GM23338 (cell line): ENCODE results near the gene ETV5. TPM values are rescaled to one million over a fixed set of nuclear protein-coding genes. Genes with fewer than 3 reads are reported as not detected.

Experiments
- ATAC-seq: fragments of 200-7000 bp; cut with Tn5 transposase; 3 replicates; pipeline ENCODE4 v1.9.1; 2020
- DNase-seq: peaks from one replicate; pipeline ENCODE4 v3.0.0-alpha.2; 2015; ENCODE audit warnings: low spot score
- H2AFZ ChIP-seq: fragments of 200-600 bp; sonication (generic); 2 replicates; pipeline ENCODE4 v1.8.0; 2016; ENCODE audit warnings: antibody characterized with exemption, mild to moderate bottlenecking, moderate library complexity
- H3F3A ChIP-seq: fragments of 200-600 bp; sonication (generic); replicated peaks from 2 replicates; pipeline ENCODE4 v1.8.0; 2017; ENCODE audit warnings: antibody characterized with exemption, mixed run types, low read depth
- H3K27ac ChIP-seq: fragments of 200-600 bp; sonication (generic); 2 replicates; pipeline ENCODE4 v1.6.1; 2016; ENCODE audit warnings: low read depth
- H3K27me3 ChIP-seq: fragments of 200-600 bp; sonication (generic); 2 replicates; pipeline ENCODE4 v1.8.0; 2016; ENCODE audit warnings: mild to moderate bottlenecking, mixed run types, moderate library complexity; ENCODE audit not compliant: insufficient read depth
- H3K36me3 ChIP-seq: fragments of 200-600 bp; sonication (generic); 2 replicates; pipeline ENCODE4 v1.8.0; 2016; ENCODE audit warnings: mild to moderate bottlenecking; ENCODE audit not compliant: insufficient read depth
- H3K4me1 ChIP-seq: fragments of 200-600 bp; sonication (generic); 2 replicates; pipeline ENCODE4 v1.8.0; 2016; ENCODE audit warnings: mild to moderate bottlenecking, moderate library complexity; ENCODE audit not compliant: insufficient read depth
- H3K4me2 ChIP-seq: fragments of 200-600 bp; sonication (generic); 2 replicates; pipeline ENCODE4 v1.7.1; 2017; ENCODE audit warnings: mixed run types
- H3K4me3 ChIP-seq: fragments of 200-600 bp; sonication (generic); 2 replicates; pipeline ENCODE4 v1.6.1; 2016; ENCODE audit warnings: mixed run types
- H3K79me2 ChIP-seq: fragments of 200-600 bp; sonication (generic); replicated peaks from 2 replicates; pipeline ENCODE4 v1.8.0; 2017; ENCODE audit warnings: mild to moderate bottlenecking; ENCODE audit not compliant: insufficient read depth
- H3K9me2 ChIP-seq: fragments of 200-600 bp; sonication (generic); 2 replicates; pipeline ENCODE4 v1.8.0; 2017; ENCODE audit not compliant: insufficient read depth
- H4K20me1 ChIP-seq: fragments of 200-600 bp; sonication (generic); replicated peaks from 2 replicates; pipeline ENCODE4 v1.8.0; 2017; ENCODE audit warnings: mild to moderate bottlenecking; ENCODE audit not compliant: insufficient read depth
- H3K27ac Mint-ChIP-seq: 2 replicates; pipeline ENCODE4 v1.8.0; 2020; ENCODE audit warnings: inconsistent platforms, mild to moderate bottlenecking, moderate library complexity, mixed read lengths
- H3K27me3 Mint-ChIP-seq: 3 replicates; pipeline ENCODE4 v1.8.0; 2022; ENCODE audit warnings: low read depth, mild to moderate bottlenecking, moderate library complexity, mixed read lengths, inconsistent platforms; ENCODE audit not compliant: insufficient read depth, poor library complexity
- H3K36me3 Mint-ChIP-seq: 3 replicates; pipeline ENCODE4 v1.8.0; 2021; ENCODE audit warnings: low read depth, mild to moderate bottlenecking, inconsistent platforms, moderate library complexity, mixed read lengths
- H3K4me1 Mint-ChIP-seq: 3 replicates; pipeline ENCODE4 v1.8.0; 2020; ENCODE audit warnings: mild to moderate bottlenecking, inconsistent platforms, mixed read lengths
- H3K4me3 Mint-ChIP-seq: 3 replicates; pipeline ENCODE4 v1.8.0; 2021; ENCODE audit warnings: moderate library complexity, mild to moderate bottlenecking, inconsistent platforms, mixed read lengths
- H3K9me3 Mint-ChIP-seq: 3 replicates; pipeline ENCODE4 v1.8.0; 2020; ENCODE audit warnings: moderate library complexity, mild to moderate bottlenecking, inconsistent platforms, mixed read lengths
- CREB1 ChIP-seq: fragments of 250-450 bp; sonication (Bioruptor Pico); IDR thresholded peaks from 2 replicates; pipeline ENCODE4 v1.5.0; 2020; ENCODE audit warnings: low read depth, mild to moderate bottlenecking, moderate library complexity
- CTCF ChIP-seq, 2 experiments: fragments of 200-600 bp in 1 of 2; sonication (generic) in 1 of 2; conservative IDR thresholded peaks; 2 replicates each; pipeline versions ENCODE4 v1.5.1 to v1.6.1; 2016 to 2017; ENCODE audit warnings: antibody characterized with exemption in 2 of 2, low read depth in 2 of 2, mild to moderate bottlenecking in 2 of 2, moderate library complexity in 1 of 2
- EZH2 ChIP-seq: fragments of 200-600 bp; sonication (generic); IDR thresholded peaks from one replicate; pipeline ENCODE4 v1.8.0; 2017; ENCODE audit warnings: antibody characterized with exemption, mild to moderate bottlenecking, low read depth; ENCODE audit not compliant: unreplicated experiment
- EZH2phosphoT487 ChIP-seq: fragments of 200-600 bp; sonication (generic); IDR thresholded peaks from one replicate; pipeline ENCODE4 v1.8.1; 2018; ENCODE audit warnings: antibody characterized with exemption; ENCODE audit not compliant: unreplicated experiment
- JUNB ChIP-seq: IDR thresholded peaks from one replicate; pipeline ENCODE4 v1.6.1; 2016; ENCODE audit warnings: antibody characterized with exemption; ENCODE audit not compliant: unreplicated experiment
- NANOG ChIP-seq: IDR thresholded peaks from 2 replicates; pipeline ENCODE4 v1.6.1; 2016; ENCODE audit warnings: antibody characterized with exemption, borderline replicate concordance
- POLR2AphosphoS5 ChIP-seq: IDR thresholded peaks from 2 replicates; pipeline ENCODE4 v1.6.1; 2016; ENCODE audit warnings: antibody characterized with exemption, low read depth
- REST ChIP-seq: IDR thresholded peaks from one replicate; pipeline ENCODE4 v1.6.1; 2018; ENCODE audit warnings: antibody characterized with exemption; ENCODE audit not compliant: unreplicated experiment
- STAT1 ChIP-seq: IDR thresholded peaks from one replicate; pipeline ENCODE4 v1.6.1; 2016; ENCODE audit warnings: antibody characterized with exemption; ENCODE audit not compliant: unreplicated experiment
- ZNF114 ChIP-seq: fragments of 250-450 bp; sonication (Bioruptor Pico); IDR thresholded peaks from 2 replicates; pipeline ENCODE4 v1.5.0; 2020; ENCODE audit warnings: mild to moderate bottlenecking, moderate library complexity
- ZNF331 ChIP-seq: fragments of 250-450 bp; sonication (Bioruptor Pico); IDR thresholded peaks from 2 replicates; pipeline ENCODE4 v1.5.0; 2020; ENCODE audit warnings: low read depth, mild to moderate bottlenecking, moderate library complexity
- ZNF462 ChIP-seq: fragments of 250-450 bp; sonication (Bioruptor Pico); IDR thresholded peaks from 2 replicates; pipeline ENCODE4 v1.5.0; 2020; ENCODE audit warnings: mild to moderate bottlenecking, moderate library complexity
- polyA plus RNA-seq: library from polyadenylated mRNA; unstranded; fragments of >200 nt; fragmentation: Nextera tagmentation; extraction: Ambion mirVana; gene quantifications from 2 replicates; pipeline ENCODE4 v1.2.1, GENCODE V29; 2016
- total RNA-seq: library from RNA; depleted of rRNA; stranded (reverse); fragments of >200 nt; shearing (Covaris generic); gene quantifications from 2 replicates; pipeline ENCODE4 v1.2.3, GENCODE V29; 2014
- TF ChIP-seq, protein P1 (sequence below): IDR thresholded peaks from 2 replicates; pipeline ENCODE4 v1.6.1; 2016; ENCODE audit warnings: antibody characterized with exemption

The ETV5 gene
- total and polyA plus RNA-seq, 2 experiments from 2014 or later: 33.5 to 57.1 TPM

GRCh38 chr3:186100398-186100797 is 8.5 kb downstream of the ETV5 start:
- H3K79me2 ChIP-seq: peaks cover 8% of the 10 kb centered on the region
- DNase-seq (no peak), ATAC-seq (no peak)
- no peak overlapping the region for H3K4me2 ChIP-seq
- H2AFZ ChIP-seq: no peak overlapping the region
- Mint-ChIP-seq H3K4me3 (no peak overlapping the region), H3K27me3 (peaks cover 9% of the 10 kb centered on the region), H3K4me1 (peaks cover 65% of the 10 kb centered on the region), H3K36me3 (peaks cover 36% of the 10 kb centered on the region), H3K9me3 (no peaks in the 10 kb centered on the region), H3K27ac (no peak overlapping the region)
- H3K4me3 ChIP-seq: no peak overlapping the region
- peaks cover 58% of the 10 kb centered on the region for H3K4me1 ChIP-seq
- no peaks in the 10 kb centered on the region for H3K9me2 ChIP-seq
- no peak for TF ChIP-seq JUNB
- no peak for TF ChIP-seq CTCF (conservative IDR thresholded peaks at IDR 0.05; ENCODE audit: low read depth in 2 of 2)
- TF ChIP-seq ZNF331: no peak
- TF ChIP-seq ZNF462: no peak
- TF ChIP-seq EZH2: no peak
- no peak for TF ChIP-seq POLR2AphosphoS5
- no peak for TF ChIP-seq ZNF114
- no peak for TF ChIP-seq REST
- TF ChIP-seq STAT1: no peak
- TF ChIP-seq, protein P1, sequence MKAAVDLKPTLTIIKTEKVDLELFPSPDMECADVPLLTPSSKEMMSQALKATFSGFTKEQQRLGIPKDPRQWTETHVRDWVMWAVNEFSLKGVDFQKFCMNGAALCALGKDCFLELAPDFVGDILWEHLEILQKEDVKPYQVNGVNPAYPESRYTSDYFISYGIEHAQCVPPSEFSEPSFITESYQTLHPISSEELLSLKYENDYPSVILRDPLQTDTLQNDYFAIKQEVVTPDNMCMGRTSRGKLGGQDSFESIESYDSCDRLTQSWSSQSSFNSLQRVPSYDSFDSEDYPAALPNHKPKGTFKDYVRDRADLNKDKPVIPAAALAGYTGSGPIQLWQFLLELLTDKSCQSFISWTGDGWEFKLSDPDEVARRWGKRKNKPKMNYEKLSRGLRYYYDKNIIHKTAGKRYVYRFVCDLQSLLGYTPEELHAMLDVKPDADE: no peak
- no peak for TF ChIP-seq CREB1 (CRISPR knock-in tag)
- TF ChIP-seq EZH2phosphoT487: no peak
- no peak for TF ChIP-seq NANOG
- no peak overlapping the region for H3K27ac ChIP-seq
- H3K27me3 ChIP-seq: 0 out of 2 replicates have a peak, but pooled peaks cover 2% of the 10 kb centered on the region
- H4K20me1 ChIP-seq: peaks cover 5% of the 10 kb centered on the region; the same call in 1 of the 2 replicates
- peaks cover 10% of the 10 kb centered on the region for H3F3A ChIP-seq
- H3K36me3 ChIP-seq: peaks cover 8% of the 10 kb centered on the region; the same call in 1 of the 2 replicates
